Nephron progenitor cell (in vitro differentiated cells): ENCODE results near the gene KIAA1755.
A peak's percentile ranks its signal among the peaks of the same experiment; 100 is the strongest.

ENCODE experiments used
- DNase-seq: peaks from one replicate; pipeline ENCODE4 v3.0.0; 2021
- H3K27ac Mint-ChIP-seq: 2 replicates; pipeline ENCODE4 v1.8.0; 2021; ENCODE audit warnings: mild to moderate bottlenecking, moderate library complexity, mixed read lengths
- H3K27me3 Mint-ChIP-seq: 2 replicates; pipeline ENCODE4 v1.8.0; 2021; ENCODE audit warnings: mild to moderate bottlenecking, low read depth, mixed read lengths; ENCODE audit not compliant: poor library complexity
- H3K36me3 Mint-ChIP-seq: 2 replicates; pipeline ENCODE4 v1.8.0; 2021; ENCODE audit warnings: low read depth, mixed read lengths
- H3K4me1 Mint-ChIP-seq: 2 replicates; pipeline ENCODE4 v1.8.0; 2021; ENCODE audit warnings: mixed read lengths
- H3K4me3 Mint-ChIP-seq: 2 replicates; pipeline ENCODE4 v1.8.0; 2021; ENCODE audit warnings: mild to moderate bottlenecking, moderate library complexity, mixed read lengths
- H3K9me3 Mint-ChIP-seq: 2 replicates; pipeline ENCODE4 v1.8.0; 2021; ENCODE audit warnings: mild to moderate bottlenecking, moderate library complexity, mixed read lengths
- TF ChIP-seq, protein P1 (sequence below): fragments of 200-600 bp; sonication (generic); IDR thresholded peaks from 2 replicates; pipeline ENCODE4 v1.5.0; 2021; ENCODE audit warnings: antibody characterized with exemption

The KIAA1755 gene

DNA sequence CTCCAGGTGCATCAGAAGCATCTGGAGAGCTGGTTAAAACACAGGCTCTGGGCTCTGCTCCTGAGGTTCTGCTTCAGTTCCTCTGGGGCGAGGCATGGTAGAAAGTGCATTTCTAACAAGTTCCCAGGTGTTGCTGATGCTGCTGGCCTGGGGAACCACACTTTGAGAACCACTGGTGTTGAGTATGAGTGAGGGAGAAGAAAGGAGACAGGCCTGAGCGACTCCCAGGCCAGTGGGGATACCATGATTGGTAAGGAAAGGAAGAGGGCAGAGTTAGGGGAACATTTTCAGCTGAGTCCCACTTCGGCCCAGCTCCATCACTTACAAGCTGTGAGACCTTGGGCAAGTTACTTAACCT is 36.8 kb downstream of the KIAA1755 start:
- Mint-ChIP-seq H3K27ac (no peak overlapping the region), H3K36me3 (no peaks in the 10 kb centered on the region), H3K4me1 (no peaks in the 10 kb centered on the region), H3K27me3 (peaks cover 23% of the 10 kb centered on the region), H3K4me3 (no peak overlapping the region), H3K9me3 (no peaks in the 10 kb centered on the region)
- DNase-seq: no peak
- TF ChIP-seq, protein P1, sequence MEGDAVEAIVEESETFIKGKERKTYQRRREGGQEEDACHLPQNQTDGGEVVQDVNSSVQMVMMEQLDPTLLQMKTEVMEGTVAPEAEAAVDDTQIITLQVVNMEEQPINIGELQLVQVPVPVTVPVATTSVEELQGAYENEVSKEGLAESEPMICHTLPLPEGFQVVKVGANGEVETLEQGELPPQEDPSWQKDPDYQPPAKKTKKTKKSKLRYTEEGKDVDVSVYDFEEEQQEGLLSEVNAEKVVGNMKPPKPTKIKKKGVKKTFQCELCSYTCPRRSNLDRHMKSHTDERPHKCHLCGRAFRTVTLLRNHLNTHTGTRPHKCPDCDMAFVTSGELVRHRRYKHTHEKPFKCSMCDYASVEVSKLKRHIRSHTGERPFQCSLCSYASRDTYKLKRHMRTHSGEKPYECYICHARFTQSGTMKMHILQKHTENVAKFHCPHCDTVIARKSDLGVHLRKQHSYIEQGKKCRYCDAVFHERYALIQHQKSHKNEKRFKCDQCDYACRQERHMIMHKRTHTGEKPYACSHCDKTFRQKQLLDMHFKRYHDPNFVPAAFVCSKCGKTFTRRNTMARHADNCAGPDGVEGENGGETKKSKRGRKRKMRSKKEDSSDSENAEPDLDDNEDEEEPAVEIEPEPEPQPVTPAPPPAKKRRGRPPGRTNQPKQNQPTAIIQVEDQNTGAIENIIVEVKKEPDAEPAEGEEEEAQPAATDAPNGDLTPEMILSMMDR: no peak

DNA sequence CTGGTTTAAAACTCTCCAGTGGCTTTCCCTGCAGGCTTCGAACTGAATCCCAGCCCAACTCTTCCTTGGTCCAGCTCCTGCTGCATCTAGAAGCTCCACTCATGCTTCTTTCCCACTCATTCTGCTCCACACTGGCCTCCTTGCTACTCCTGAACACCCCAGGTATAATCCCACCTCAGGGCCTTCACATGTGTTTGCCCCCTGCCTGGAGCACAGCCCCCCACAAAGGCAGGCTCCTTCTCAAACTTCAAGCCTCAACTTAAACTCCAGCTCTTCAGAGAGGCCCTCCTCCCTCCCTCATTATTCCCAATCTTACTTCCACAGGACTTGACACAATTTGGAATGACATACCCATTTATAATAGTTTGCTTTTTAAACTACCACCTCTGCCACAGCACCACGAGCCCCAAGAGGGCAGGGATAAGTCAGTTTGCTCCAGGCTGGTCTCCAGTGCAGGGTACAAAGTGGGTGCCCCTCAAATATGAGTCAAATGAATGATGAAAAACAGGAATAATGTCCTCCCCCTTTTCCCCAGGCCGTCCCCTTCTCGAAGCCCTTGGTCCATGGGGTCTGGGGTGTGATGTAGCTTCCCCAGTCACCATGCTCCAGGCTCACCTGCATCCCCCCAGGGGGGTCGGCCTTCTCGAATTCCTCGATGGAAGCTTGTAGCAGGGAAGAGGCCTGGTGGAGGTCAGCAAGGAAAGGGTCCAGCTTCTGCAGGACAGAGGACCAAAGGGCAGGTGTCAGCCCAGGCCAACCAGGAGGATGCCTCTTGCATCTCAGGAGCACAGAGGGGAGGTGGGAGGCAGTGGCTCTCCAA is 37.4 kb downstream of the KIAA1755 start:
- no peak for DNase-seq
- H3K9me3 Mint-ChIP-seq: no peaks in the 10 kb centered on the region
- no peaks in the 10 kb centered on the region for H3K36me3 Mint-ChIP-seq
- no peak overlapping the region for H3K4me3 Mint-ChIP-seq
- H3K27ac Mint-ChIP-seq: no peak overlapping the region
- H3K27me3 Mint-ChIP-seq: peaks cover 24% of the 10 kb centered on the region
- H3K4me1 Mint-ChIP-seq: peaks cover 3% of the 10 kb centered on the region
- TF ChIP-seq, protein P1: no peak

- peaks cover 30% of the 10 kb centered on the region for H3K27me3 Mint-ChIP-seq
- peaks cover 9% of the 10 kb centered on the region for H3K4me1 Mint-ChIP-seq
- DNase-seq: peak; percentile 86
- TF ChIP-seq, protein P1: peak; percentile 90
- no peaks in the 10 kb centered on the region for H3K36me3 Mint-ChIP-seq
- no peak overlapping the region for H3K4me3 Mint-ChIP-seq
- H3K27ac Mint-ChIP-seq: no peak overlapping the region
- H3K9me3 Mint-ChIP-seq: no peaks in the 10 kb centered on the region
Measured at GRCh38 chr20:38222231-38222922, 38.2 kb downstream of the KIAA1755 start.

DNA sequence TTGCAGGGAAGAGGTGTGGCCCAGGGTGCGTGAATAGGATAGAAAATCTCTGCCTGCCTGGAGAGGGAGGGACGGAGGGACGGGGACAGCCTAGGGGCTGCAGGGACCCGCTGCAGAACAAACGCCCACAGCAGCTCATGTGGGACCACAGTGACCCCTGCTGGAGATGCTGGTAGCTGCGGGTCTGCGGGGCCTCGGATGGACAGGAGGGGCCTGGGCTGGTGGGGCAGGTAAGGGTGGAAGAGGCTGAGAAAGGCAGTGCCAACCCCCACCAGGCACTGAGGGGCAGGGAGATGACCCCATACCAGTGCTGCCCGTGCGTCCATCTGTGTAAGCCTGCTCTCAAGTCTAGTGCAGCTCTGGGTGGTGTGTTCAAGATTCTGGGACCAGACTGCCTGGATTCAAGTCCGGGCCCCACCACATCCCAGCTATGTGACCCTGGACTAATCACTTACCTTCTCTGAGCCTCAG is 39.4 kb downstream of the KIAA1755 start:
- Mint-ChIP-seq H3K4me1 (peaks cover 9% of the 10 kb centered on the region), H3K4me3 (no peak overlapping the region), H3K27me3 (peaks cover 21% of the 10 kb centered on the region), H3K9me3 (no peaks in the 10 kb centered on the region), H3K36me3 (no peaks in the 10 kb centered on the region), H3K27ac (no peak overlapping the region)
- TF ChIP-seq, protein P1: peak; percentile 79
- DNase-seq: peak; percentile 92

DNA sequence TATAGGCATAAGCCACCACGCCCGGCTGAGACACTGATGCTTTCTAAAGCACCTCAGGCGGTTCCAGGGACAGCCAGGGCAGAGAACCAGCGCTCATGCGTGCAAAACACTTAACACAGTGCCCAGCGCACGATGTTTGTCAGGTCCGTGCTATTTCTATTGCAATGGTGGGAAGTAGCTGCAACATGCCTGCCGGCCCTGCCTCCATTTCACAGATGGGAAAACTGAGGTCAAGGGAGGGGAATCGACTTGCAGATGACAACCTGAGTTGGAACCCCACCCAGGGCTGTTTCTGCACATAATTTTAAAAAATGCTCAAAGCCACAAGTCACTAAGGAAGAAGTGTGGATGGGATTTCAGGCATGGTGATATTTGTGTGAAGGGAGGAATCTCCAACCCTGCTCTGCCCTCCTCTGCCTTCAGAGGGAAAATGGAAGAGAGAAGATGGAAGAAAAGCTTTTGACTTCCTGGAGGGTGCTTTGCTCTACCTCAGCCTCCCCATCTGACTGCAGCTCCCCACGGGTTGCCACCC is 39.9 kb downstream of the KIAA1755 start:
- Mint-ChIP-seq H3K4me3 (no peak overlapping the region), H3K4me1 (peaks cover 9% of the 10 kb centered on the region), H3K27me3 (peaks cover 21% of the 10 kb centered on the region), H3K27ac (no peak overlapping the region), H3K36me3 (no peaks in the 10 kb centered on the region), H3K9me3 (no peaks in the 10 kb centered on the region)
- DNase-seq: no peak
- TF ChIP-seq, protein P1: no peak
